Activated T-helper 1 cell treated with anti-CD3 and anti-CD28 coated beads, Interleukin-2, amount 50 U/mL, for 16 hours (primary cell): ENCODE measurements around the gene OR5H15.
"Not testable (repeated sequence)": the region's sequence is repeated elsewhere in the genome, so short reads cannot be mapped to it uniquely, and the experiment has no call there.

Source experiments
- DNase-seq, 2 donors: peaks; one replicate each; pipeline ENCODE4 v3.0.0-alpha.2; 2020; ENCODE audit warnings: low read depth in 1 of 2, low spot score in 1 of 2

The OR5H15 gene

DNA sequence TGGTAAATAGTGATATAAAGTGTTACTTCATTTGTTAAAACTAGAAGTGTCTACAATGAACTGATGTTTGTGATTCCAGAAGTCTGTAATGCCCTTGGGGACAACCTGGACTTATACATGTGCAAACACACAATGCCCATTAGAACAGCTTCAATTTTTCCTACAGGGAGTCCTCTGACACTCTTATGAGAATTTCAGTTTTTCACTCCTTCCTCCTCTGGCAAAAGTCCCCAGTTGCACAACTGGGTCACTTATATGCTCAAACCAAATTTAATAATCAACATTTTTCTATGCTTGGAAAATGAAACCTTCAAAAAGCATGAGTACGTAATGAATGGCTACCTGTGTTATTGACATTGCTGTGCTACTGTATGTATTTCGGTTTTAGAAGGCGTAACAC, at the start of gene OR5H15:
Gene OR5H15 (plus strand): TSS at position 301 of the 400 bp plus-strand sequence. CDS start 2,004 bp downstream, outside the sequence.
- no peak for DNase-seq

DNA sequence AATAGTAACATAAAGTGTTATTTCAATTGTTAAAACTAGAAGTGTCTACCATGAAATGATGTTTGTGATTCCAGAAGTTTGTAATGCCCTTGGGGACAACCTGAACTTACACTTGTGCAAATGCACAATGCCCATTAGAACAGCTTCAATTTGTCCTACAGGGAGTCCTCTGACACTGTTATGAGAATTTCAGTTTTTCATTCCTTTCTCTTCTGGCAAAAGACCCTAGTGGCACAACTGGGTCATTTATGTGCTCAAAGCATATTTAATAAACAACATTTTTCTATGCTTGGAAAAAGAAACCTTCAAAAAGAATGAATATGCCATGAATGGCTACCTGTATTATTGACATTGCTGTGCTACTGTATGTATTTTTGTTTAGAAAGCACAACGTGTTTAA, 36.1 kb upstream of the OR5H15 start, which contains the start of gene OR5H1:
Gene OR5H1 (plus strand): TSS at position 301 of the 400 bp plus-strand sequence. CDS start 1,977 bp downstream, outside the sequence.
- DNase-seq: no peak

- DNase-seq: no peak
These were observed 29.9 kb upstream of the OR5H15 start for GRCh38 chr3:98136631-98137030.

- not testable (repeated sequence) for DNase-seq
These were observed 28.5 kb upstream of the OR5H15 start for GRCh38 chr3:98137826-98138557.

DNA sequence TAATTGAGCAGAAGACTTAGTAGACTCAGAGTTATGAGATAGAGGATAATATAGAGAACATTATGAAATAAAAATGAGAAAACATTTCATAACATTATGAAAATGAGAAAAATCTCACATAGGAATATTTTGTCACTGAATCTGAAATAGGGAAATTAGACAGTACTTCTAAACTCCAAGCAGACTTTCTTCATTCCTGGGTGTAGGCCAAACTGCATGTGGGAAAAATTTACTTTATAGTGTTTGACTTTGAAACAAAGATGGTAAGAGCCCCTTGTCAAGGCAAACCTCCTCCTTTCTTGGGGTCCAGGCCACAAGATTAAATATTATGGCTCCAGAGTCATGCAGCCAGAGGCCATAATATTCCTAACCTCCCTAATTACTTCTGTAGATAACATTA, 26.0 kb upstream of the OR5H15 start:
- no peak for DNase-seq

DNA sequence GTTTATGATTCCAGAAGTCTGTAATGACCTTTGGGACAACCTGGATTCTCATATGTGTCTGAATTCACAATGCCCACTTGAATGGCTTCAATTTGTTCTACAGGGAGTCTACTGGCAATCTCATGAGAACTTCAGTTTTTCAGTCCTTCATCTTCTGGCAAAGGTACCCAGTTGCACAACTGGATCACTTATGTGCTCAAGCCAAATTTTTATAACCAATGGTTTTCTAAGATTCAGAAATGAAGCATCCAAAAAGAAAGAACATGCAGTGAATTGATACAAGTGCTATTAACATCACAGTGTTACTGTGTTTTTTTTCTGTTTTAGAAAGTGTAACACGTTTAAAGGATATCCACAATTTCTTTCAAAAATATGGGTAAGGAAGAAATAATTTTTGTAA, 19.3 kb upstream of the OR5H15 start, which contains the start of gene OR5H14:
Gene OR5H14 (plus strand): TSS at position 301 of the 400 bp plus-strand sequence. CDS start 1,907 bp downstream, outside the sequence.
- DNase-seq: no peak

GRCh38 chr3:98148751-98149150, 17.7 kb upstream of the OR5H15 start:
- no peak for DNase-seq

DNA sequence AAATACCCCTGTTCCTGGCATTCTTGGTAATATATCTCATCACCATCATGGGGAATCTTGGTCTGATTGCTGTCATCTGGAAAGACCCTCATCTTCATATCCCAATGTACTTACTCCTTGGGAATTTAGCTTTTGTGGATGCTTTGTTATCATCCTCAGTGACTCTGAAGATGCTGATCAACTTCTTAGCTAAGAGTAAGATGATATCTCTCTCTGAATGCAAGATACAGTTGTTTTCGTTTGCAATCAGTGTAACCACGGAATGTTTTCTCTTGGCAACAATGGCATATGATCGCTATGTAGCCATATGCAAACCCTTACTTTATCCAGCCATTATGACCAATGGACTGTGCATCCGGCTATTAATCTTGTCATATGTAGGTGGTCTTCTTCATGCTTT, 17.0 kb upstream of the OR5H15 start:
- DNase-seq: not testable (repeated sequence)

DNA sequence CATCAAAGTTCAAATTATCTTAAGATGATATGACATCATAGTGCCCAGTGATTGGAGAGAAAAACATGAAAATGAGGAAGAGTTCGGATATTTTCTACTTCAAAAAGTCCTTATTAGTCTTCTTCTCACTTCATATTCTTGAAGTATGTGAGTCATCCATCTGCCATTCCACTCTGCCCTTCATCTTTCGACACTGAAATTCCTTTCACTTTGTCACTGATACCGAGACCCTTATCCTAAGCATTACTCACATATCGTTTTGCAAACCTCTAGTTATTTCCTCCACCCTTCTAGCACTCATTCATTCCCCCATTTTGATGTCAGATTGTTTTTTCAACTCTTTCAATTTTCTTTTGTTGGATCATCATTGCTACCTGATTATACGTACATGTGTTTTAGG, 15.3 kb upstream of the OR5H15 start:
- DNase-seq: no peak

- no peak for DNase-seq
These were observed 4.6 kb downstream of the OR5H15 start for GRCh38 chr3:98171071-98171470.

GRCh38 chr3:98172621-98173020, 6.1 kb downstream of the OR5H15 start:
- DNase-seq: no peak

- no peak for DNase-seq
These were observed 13.9 kb downstream of the OR5H15 start for GRCh38 chr3:98180319-98180890.

DNA sequence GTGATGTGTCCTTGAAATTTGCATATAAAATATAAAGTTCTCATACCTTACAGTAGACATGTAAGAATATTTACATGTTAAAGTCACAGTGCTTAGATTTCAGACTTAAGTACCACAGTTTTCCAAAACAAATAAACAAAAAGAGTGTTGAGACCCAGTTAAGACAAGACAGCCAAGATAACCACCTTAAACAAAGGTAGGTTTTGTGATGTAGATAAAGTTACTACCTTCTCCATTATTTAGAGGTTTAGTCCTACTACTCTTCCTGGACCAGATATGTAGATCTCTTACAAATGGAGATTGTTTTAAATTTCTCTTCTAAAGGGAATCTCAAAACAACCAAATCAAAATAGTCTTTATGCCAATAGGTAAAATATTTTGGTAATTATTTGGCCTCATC, 15.7 kb downstream of the OR5H15 start:
- no peak for DNase-seq

- DNase-seq: no peak
These were observed 18.7 kb downstream of the OR5H15 start for GRCh38 chr3:98185180-98185579.

DNA sequence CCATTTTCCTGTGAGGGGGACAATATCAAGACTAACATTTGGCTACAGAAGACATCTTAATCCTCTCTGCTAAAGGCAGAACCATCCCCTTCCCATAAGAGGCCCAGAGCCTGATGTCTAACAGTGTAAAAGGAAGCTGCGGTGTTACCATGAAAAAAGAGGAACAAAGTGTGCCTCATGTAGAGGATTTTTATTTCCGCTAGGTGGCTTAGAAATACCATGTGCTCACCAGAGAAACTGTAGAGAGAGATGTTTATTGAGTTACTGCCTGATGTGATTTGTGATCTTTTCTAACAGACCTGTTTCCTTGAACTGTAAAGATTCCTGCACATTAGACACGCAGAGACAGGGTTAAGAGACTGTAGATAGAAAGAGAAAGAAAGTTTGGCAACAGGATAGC, 22.0 kb downstream of the OR5H15 start:
- DNase-seq: no peak

GRCh38 chr3:98190911-98191310, 24.4 kb downstream of the OR5H15 start:
- not testable (repeated sequence) for DNase-seq

- not testable (repeated sequence) for DNase-seq
These were observed 29.8 kb downstream of the OR5H15 start for GRCh38 chr3:98196293-98196692.

DNA sequence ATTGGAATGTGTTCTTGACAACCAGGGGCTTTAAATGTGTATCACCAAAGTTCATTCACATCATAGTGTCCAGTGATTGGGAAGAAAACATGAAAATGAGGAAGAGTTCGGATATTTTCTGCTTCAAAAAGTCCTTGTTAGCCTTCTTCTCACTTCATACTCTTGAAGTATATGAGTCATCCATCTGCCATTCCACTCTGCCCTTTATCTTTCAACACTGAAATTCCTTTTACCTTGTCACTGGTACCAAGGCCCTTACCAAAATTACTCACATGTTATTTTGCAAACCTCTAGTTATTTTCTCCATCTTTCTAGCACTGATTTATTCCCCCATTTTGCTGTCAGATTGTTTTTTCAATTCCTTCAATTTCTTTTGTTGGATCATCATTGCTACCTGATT, 32.5 kb downstream of the OR5H15 start:
- no peak for DNase-seq

- no peak for DNase-seq
These were observed 42.7 kb downstream of the OR5H15 start for GRCh38 chr3:98209244-98209643.

DNA sequence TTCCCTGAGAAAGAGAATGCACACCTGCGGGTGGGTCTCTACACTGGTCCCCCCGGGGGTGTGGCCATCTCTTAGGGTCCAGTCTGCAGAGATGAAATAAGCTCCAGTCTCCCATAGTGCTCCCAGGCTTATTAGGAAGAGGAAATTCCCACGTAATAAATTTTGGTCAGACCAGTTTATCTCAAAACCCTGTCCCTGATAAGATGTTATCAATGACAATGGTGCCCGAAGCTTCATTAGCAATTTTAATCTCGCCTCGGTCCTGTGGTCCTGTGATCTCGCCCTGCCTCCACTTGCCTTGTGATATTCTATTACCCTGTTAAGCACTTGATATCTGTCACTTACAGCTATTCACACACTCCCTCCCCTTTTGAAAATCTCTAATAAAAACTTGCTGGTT, 46.8 kb downstream of the OR5H15 start:
- DNase-seq: no peak

DNA sequence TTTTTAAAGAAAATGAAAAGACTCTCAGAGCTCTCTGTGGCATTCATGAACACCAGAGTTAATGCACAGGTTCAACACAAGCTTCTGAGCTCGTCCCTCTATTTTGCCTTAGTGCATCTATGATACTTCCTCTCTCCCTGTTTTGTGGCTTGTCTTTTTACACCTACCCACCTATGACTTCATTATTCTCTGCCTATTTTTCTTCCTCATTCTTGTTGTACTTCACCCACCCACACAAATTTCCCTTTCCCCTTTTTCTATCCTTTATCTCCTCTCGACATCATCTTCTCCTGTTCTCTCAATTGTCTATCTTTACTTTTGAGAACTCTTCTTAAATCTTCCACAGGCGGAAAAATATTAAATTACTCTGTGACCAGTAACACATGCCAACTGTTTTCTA, 48.6 kb downstream of the OR5H15 start:
- DNase-seq: no peak
